ENCODE results near the gene CADM1. TPM values are rescaled to one million over a fixed set of nuclear protein-coding genes. Genes with fewer than 3 reads are reported as not detected.

Gene CADM1
- polyA plus RNA-seq, 1 donor (not counting 4 experiments of a cell fraction or from before 2014, with no cell fraction given): 9.5 TPM

- TF ChIP-seq EZH2 (IDR thresholded peaks at IDR 0.05; ENCODE audit: low read length): no peak
- no peak for TF ChIP-seq CTCF (optimal IDR thresholded peaks at IDR 0.05 in 1 of 3, IDR thresholded peaks at IDR 0.05 in 1 of 3, conservative IDR thresholded peaks at IDR 0.05 in 1 of 3; ENCODE audit: extremely low read depth in 1 of 3, insufficient read depth in 2 of 3, low read length in 3 of 3)
- H3K36me3 ChIP-seq (ENCODE audit: control insufficient read depth in 2 of 2, extremely low read depth in 1 of 2, insufficient read depth in 2 of 2, low read length in 2 of 2): no peaks in the 10 kb centered on the region
- no peak overlapping the region for H2AFZ ChIP-seq (ENCODE audit: control insufficient read depth, low read length)
- no peaks in the 10 kb centered on the region for H3K27me3 ChIP-seq (ENCODE audit: control insufficient read depth, extremely low read depth, insufficient read depth, low read length)
- no peak overlapping the region for H3K9ac ChIP-seq (ENCODE audit: control insufficient read depth, extremely low read depth, insufficient read depth, low read length)
- dilution Hi-C loops (cut with MboI; ENCODE audit: extremely low pct_ligation_motif_present, low sequenced_read_pairs): no loop called here
- H3K79me2 ChIP-seq (ENCODE audit: control insufficient read depth, insufficient read depth, low read length): no peaks in the 10 kb centered on the region
- no peaks in the 10 kb centered on the region for H3K9me3 ChIP-seq (ENCODE audit: control insufficient read depth, low read depth, low read length)
- H3K4me2 ChIP-seq (ENCODE audit: control insufficient read depth, extremely low read depth, insufficient read depth, low read depth, low read length): no peak overlapping the region
- no peaks in the 10 kb centered on the region for H4K20me1 ChIP-seq (ENCODE audit: control insufficient read depth, extremely low read depth, insufficient read depth, low read length)
- H3K27ac ChIP-seq (ENCODE audit: control insufficient read depth, insufficient read depth, low read length): no peak overlapping the region
- FAIRE-seq (no peak), DNase-seq (ENCODE audit: low read depth, low spot score) (no peak)
- no peak overlapping the region for H3K4me3 ChIP-seq (ENCODE audit: control insufficient read depth in 2 of 3, extremely low read depth in 1 of 3, insufficient read depth in 2 of 3, low read depth in 1 of 3, low read length in 3 of 3)
- H3K9me1 ChIP-seq (ENCODE audit: control insufficient read depth, extremely low read depth, insufficient read depth, low read length): no peaks in the 10 kb centered on the region
- H3K4me1 ChIP-seq (ENCODE audit: control insufficient read depth, extremely low read depth, insufficient read depth, low read length): no peaks in the 10 kb centered on the region
Observed at GRCh38 chr11:115361025-115361424, 143.2 kb downstream of the CADM1 start.

- Histone ChIP-seq H3K36me3 (ENCODE audit: control insufficient read depth in 2 of 2, extremely low read depth in 1 of 2, insufficient read depth in 2 of 2, low read length in 2 of 2) (no peaks in the 10 kb centered on the region), H3K4me3 (ENCODE audit: control insufficient read depth in 2 of 3, extremely low read depth in 1 of 3, insufficient read depth in 2 of 3, low read depth in 1 of 3, low read length in 3 of 3) (no peak overlapping the region), H3K9ac (ENCODE audit: control insufficient read depth, extremely low read depth, insufficient read depth, low read length) (no peak overlapping the region), H3K27me3 (ENCODE audit: control insufficient read depth, extremely low read depth, insufficient read depth, low read length) (no peaks in the 10 kb centered on the region), H3K9me1 (ENCODE audit: control insufficient read depth, extremely low read depth, insufficient read depth, low read length) (no peaks in the 10 kb centered on the region), H4K20me1 (ENCODE audit: control insufficient read depth, extremely low read depth, insufficient read depth, low read length) (no peaks in the 10 kb centered on the region), H3K4me2 (ENCODE audit: control insufficient read depth, extremely low read depth, insufficient read depth, low read depth, low read length) (no peak overlapping the region), H3K9me3 (ENCODE audit: control insufficient read depth, low read depth, low read length) (no peaks in the 10 kb centered on the region), H2AFZ (ENCODE audit: control insufficient read depth, low read length) (no peak overlapping the region), H3K79me2 (ENCODE audit: control insufficient read depth, insufficient read depth, low read length) (no peaks in the 10 kb centered on the region), H3K4me1 (ENCODE audit: control insufficient read depth, extremely low read depth, insufficient read depth, low read length) (no peaks in the 10 kb centered on the region), H3K27ac (ENCODE audit: control insufficient read depth, insufficient read depth, low read length) (no peak overlapping the region)
- DNase-seq (ENCODE audit: low read depth, low spot score): no peak
- FAIRE-seq: no peak
- TF ChIP-seq CTCF (optimal IDR thresholded peaks at IDR 0.05 in 1 of 3, IDR thresholded peaks at IDR 0.05 in 1 of 3, conservative IDR thresholded peaks at IDR 0.05 in 1 of 3; ENCODE audit: extremely low read depth in 1 of 3, insufficient read depth in 2 of 3, low read length in 3 of 3): peak in 2 of 3 experiments; percentile 4 to 14
- TF ChIP-seq EZH2 (IDR thresholded peaks at IDR 0.05; ENCODE audit: low read length): no peak
- dilution Hi-C loops (cut with MboI; ENCODE audit: extremely low pct_ligation_motif_present, low sequenced_read_pairs): no loop called here
Observed at GRCh38 chr11:115360186-115360824, 143.9 kb downstream of the CADM1 start.

All from keratinocyte (primary cell).